ENCODE data around the gene MAIP1. TPM values are rescaled to one million over a fixed set of nuclear protein-coding genes. Genes with fewer than 3 reads are reported as not detected.

Gene MAIP1
- total RNA-seq, 1 experiment from 2014 or later, result 32.5 TPM

Other genes with a start within 250 kb of the MAIP1 start
- gene FTCDNL1, start 104.4 kb upstream of the MAIP1 start, total RNA-seq (2014; rRNA removed; shearing (Covaris generic); ENCODE audit: low replicate concordance), result 13.7 and 26.6 TPM in 2 replicates
- gene C2orf69, start 44.3 kb upstream of the MAIP1 start, total RNA-seq (2014; rRNA removed; shearing (Covaris generic); ENCODE audit: low replicate concordance), result 4.6 and 5.9 TPM in 2 replicates
- 5.9 and 9.2 TPM in 2 replicates for gene TYW5, start 91 bp upstream of the MAIP1 start, total RNA-seq (2014; rRNA removed; shearing (Covaris generic); ENCODE audit: low replicate concordance)

Data from Caki2 (cell line).